ENCODE results near the gene HSPA4. TPM values are rescaled to one million over a fixed set of nuclear protein-coding genes. Genes with fewer than 3 reads are reported as not detected.

Gene HSPA4
- total and polyA plus RNA-seq, 4 donors: 22.1 to 39.7 (median 31.9) TPM

- Histone ChIP-seq H3K9ac (ENCODE audit: low read depth in 1 of 2, low read length in 2 of 2) (no peak overlapping the region), H3K27ac (ENCODE audit: low read depth in 1 of 2, low read length in 2 of 2) (no peak overlapping the region), H3K4me1 (ENCODE audit: control insufficient read depth in 4 of 4, insufficient read depth in 4 of 4, low read length in 3 of 4) (peaks cover 0 to 9% (median 3%) of the 10 kb centered on the region in 4 donors), H3K27me3 (ENCODE audit: control insufficient read depth in 4 of 4, insufficient read depth in 4 of 4, low read length in 3 of 4) (no peaks in the 10 kb centered on the region), H3K4me3 (ENCODE audit: low read depth in 1 of 3, low read length in 3 of 3) (no peak overlapping the region), H3K36me3 (ENCODE audit: control insufficient read depth in 4 of 4, insufficient read depth in 3 of 4, low read depth in 1 of 4, low read length in 3 of 4) (peaks cover 6 to 30% (median 22%) of the 10 kb centered on the region in 4 donors), H3K9me3 (ENCODE audit: control insufficient read depth in 4 of 4, low read length in 3 of 4) (no peaks in the 10 kb centered on the region)
- WGBS: 92% methylated on average over 7 of the region's 7 CpGs
- TF ChIP-seq MAX (IDR thresholded peaks at IDR 0.05) (no peak), CTCF (IDR thresholded peaks at IDR 0.05; ENCODE audit: low read depth, low read length, missing input control) (no peak), ATF3 (IDR thresholded peaks at IDR 0.05) (no peak), TAF1 (conservative IDR thresholded peaks at IDR 0.05) (no peak), JUND (IDR thresholded peaks at IDR 0.05) (no peak), RXRA (IDR thresholded peaks at IDR 0.05) (no peak), FOXA2 (IDR thresholded peaks at IDR 0.05) (no peak), YY1 (IDR thresholded peaks at IDR 0.05) (no peak), GABPA (IDR thresholded peaks at IDR 0.05 in 1 of 2, conservative IDR thresholded peaks at IDR 0.05 in 1 of 2) (no peak), FOXA1 (IDR thresholded peaks at IDR 0.05) (no peak), SP1 (IDR thresholded peaks at IDR 0.05) (peak; percentile 46), NR2F2 (IDR thresholded peaks at IDR 0.05) (no peak), HNF4A (conservative IDR thresholded peaks at IDR 0.05) (peak; percentile 66 to 88), RAD21 (IDR thresholded peaks at IDR 0.05) (peak in 1 of 2 donors; percentile 25), ZBTB33 (IDR thresholded peaks at IDR 0.05) (no peak), HNF4G (IDR thresholded peaks at IDR 0.05) (peak; percentile 56), REST (IDR thresholded peaks at IDR 0.05) (no peak), EGR1 (IDR thresholded peaks at IDR 0.05; ENCODE audit: low read depth in 2 of 2) (no peak)
- no peak for DNase-seq (ENCODE audit: low spot score)
Measured at GRCh38 chr5:133075572-133076536, 24.0 kb downstream of the HSPA4 start.

Data from liver (tissue), 9 donors.